LNCAP (cell line): ENCODE results near the gene DNAH17.

ENCODE experiments used
- TF ChIP-seq, protein P1 (sequence below): fragments of 450-650 bp; IDR thresholded peaks from 2 replicates; pipeline ENCODE4 v1.5.1; 2017; ENCODE audit warnings: mild to moderate bottlenecking

DNAH17 gene

GRCh38 chr17:78619334-78619733 lies 42.1 kb upstream of the DNAH17 start:
- TF ChIP-seq, protein P1, sequence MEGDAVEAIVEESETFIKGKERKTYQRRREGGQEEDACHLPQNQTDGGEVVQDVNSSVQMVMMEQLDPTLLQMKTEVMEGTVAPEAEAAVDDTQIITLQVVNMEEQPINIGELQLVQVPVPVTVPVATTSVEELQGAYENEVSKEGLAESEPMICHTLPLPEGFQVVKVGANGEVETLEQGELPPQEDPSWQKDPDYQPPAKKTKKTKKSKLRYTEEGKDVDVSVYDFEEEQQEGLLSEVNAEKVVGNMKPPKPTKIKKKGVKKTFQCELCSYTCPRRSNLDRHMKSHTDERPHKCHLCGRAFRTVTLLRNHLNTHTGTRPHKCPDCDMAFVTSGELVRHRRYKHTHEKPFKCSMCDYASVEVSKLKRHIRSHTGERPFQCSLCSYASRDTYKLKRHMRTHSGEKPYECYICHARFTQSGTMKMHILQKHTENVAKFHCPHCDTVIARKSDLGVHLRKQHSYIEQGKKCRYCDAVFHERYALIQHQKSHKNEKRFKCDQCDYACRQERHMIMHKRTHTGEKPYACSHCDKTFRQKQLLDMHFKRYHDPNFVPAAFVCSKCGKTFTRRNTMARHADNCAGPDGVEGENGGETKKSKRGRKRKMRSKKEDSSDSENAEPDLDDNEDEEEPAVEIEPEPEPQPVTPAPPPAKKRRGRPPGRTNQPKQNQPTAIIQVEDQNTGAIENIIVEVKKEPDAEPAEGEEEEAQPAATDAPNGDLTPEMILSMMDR = no peak

- TF ChIP-seq, protein P1 = no peak
Observed at GRCh38 chr17:78618264-78619066, 41.3 kb upstream of the DNAH17 start.

DNA sequence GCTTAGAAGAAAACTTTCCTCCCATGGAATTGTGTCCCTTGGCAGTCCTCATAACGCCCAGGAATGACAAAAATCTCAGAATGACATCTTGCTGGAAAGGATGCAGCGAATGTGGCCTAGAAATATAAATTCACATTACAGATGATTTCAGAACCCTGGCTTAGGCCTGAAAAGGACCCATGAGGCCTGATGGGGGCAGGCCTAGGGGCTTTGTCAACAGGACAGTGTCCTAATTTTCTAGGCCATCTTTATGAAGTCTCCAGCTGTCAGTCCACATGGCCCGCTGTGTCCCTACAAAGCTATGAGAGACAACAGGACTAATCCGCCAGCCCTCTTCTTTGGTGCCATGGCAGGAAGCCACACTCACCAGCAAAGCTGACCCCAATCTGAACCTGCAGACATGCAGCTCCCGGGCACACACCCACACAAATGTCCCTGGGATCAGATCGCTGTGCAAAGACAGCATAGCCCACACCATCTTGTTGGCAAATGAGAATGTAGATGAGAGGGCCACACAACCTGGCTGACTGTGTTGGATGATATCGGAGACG lies 40.4 kb upstream of the DNAH17 start:
- TF ChIP-seq, protein P1 = no peak

- TF ChIP-seq, protein P1 = no peak
Observed at GRCh38 chr17:78616946-78617345, 39.8 kb upstream of the DNAH17 start.

DNA sequence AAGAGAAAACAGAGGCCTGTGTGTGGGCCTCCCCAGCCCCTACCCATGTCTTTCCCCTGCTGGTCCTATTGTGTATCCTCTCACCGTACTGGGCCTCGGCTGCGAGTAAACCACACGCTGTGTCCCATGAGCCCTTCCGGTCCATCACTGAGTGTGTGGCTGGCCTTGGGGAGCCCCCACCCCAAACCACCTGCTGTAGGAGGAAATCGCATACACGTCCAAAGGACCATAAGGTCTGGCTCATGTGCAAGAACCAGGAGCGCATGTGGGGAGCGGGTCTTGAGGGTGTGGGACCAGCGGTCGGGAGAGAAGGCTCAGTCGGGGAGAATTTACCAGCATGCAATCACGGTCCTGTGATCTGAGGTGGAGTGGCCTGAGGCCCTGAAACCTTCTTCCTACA lies 38.4 kb upstream of the DNAH17 start:
- TF ChIP-seq, protein P1 = no peak

- TF ChIP-seq, protein P1 = no peak
Observed at GRCh38 chr17:78613416-78613815, 36.2 kb upstream of the DNAH17 start.

DNA sequence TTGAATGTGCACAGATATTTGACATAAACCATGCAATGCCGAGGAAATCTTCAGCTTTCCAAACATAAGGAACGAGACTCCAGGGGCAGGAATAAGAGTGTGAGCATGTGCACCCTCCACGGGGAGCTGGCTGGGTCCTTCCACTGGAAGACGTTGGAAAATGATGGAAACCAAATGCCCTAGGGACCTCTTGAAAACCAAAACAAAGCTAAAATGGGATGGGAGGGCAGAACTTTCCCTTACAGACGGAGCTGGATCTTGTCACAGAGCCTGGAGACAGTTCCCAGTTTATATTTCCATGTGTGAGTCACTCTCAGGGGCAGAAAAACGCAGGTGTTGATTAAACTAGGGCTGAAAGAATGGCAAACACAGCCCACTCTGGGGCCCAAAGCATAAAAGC lies 34.4 kb upstream of the DNAH17 start:
- TF ChIP-seq, protein P1 = no peak
